Iris pigment epithelial cell (primary cell): ENCODE measurements around the gene GAB2.
A peak's percentile ranks its signal among the peaks of the same experiment; 100 is the strongest.

Experiments
- DNase-seq: peaks from one replicate; pipeline ENCODE4 v3.0.0-alpha.2; 2011; ENCODE audit warnings: low read depth

GAB2 gene

GRCh38 chr11:78221396-78222315, 196.0 kb downstream of the GAB2 start:
- no peak for DNase-seq

GRCh38 chr11:78220218-78221157, 197.1 kb downstream of the GAB2 start:
- no peak for DNase-seq

GRCh38 chr11:78219493-78220217, 198.0 kb downstream of the GAB2 start:
- DNase-seq, result no peak

GRCh38 chr11:78218707-78219492, 198.7 kb downstream of the GAB2 start:
- DNase-seq, result no peak

- DNase-seq, result no peak
Measured at GRCh38 chr11:78217650-78218541, 199.7 kb downstream of the GAB2 start.

- DNase-seq, result no peak
Measured at GRCh38 chr11:78216571-78217287, 200.9 kb downstream of the GAB2 start.

GRCh38 chr11:78216021-78216420, 201.6 kb downstream of the GAB2 start:
- no peak for DNase-seq

- no peak for DNase-seq
Measured at GRCh38 chr11:78214331-78215194, 203.1 kb downstream of the GAB2 start.

- no peak for DNase-seq
Measured at GRCh38 chr11:78213526-78214330, 203.9 kb downstream of the GAB2 start.

GRCh38 chr11:78212586-78213371, 204.8 kb downstream of the GAB2 start:
- DNase-seq, result peak; percentile 81

GRCh38 chr11:78211565-78211964, 206.1 kb downstream of the GAB2 start:
- no peak for DNase-seq

- DNase-seq, result no peak
Measured at GRCh38 chr11:78210000-78210608, 207.5 kb downstream of the GAB2 start.

- no peak for DNase-seq
Measured at GRCh38 chr11:78209478-78209877, 208.1 kb downstream of the GAB2 start.

- DNase-seq, result peak; percentile 26
Measured at GRCh38 chr11:78208257-78209165, 209.1 kb downstream of the GAB2 start.

- no peak for DNase-seq
Measured at GRCh38 chr11:78207532-78208256, 209.9 kb downstream of the GAB2 start.
